ENCODE data around the gene SRRT.

GRCh38 chr7:100882201-100882600 is 7.3 kb downstream of the SRRT start:
- no peak for TF ChIP-seq CTCF (conservative IDR thresholded peaks at IDR 0.05; ENCODE audit: low read depth, low read length)
- no peak for TF ChIP-seq RAD21 (IDR thresholded peaks at IDR 0.05; ENCODE audit: low read length)
- no peak for TF ChIP-seq USF2 (IDR thresholded peaks at IDR 0.05; ENCODE audit: low read depth, low read length)
- TF ChIP-seq POLR2A (IDR thresholded peaks at IDR 0.05; ENCODE audit: low read depth, low read length): no peak
- TF ChIP-seq CEBPB (IDR thresholded peaks at IDR 0.05; ENCODE audit: low read depth, low read length): no peak
- no peak for TF ChIP-seq RCOR1 (IDR thresholded peaks at IDR 0.05; ENCODE audit: insufficient replicate concordance, low read length)
- TF ChIP-seq FOS (IDR thresholded peaks at IDR 0.05; ENCODE audit: low read depth, low read length): no peak
- no peak for TF ChIP-seq MAZ (IDR thresholded peaks at IDR 0.05; ENCODE audit: borderline replicate concordance, low read depth, low read length)
- no peak for TF ChIP-seq BHLHE40 (IDR thresholded peaks at IDR 0.05; ENCODE audit: low read depth, low read length)
